Measurements from ENCODE around the gene RBM47.
"Not testable (repeated sequence)": the region's sequence is repeated elsewhere in the genome, so short reads cannot be mapped to it uniquely, and the experiment has no call there.

RBM47 gene

GRCh38 chr4:40434126-40434687, 195.5 kb downstream of the RBM47 start:
- DNase-seq = no peak

- DNase-seq = no peak
These were observed 197.2 kb downstream of the RBM47 start for GRCh38 chr4:40432504-40432903.

- DNase-seq = not testable (repeated sequence)
These were observed 201.8 kb downstream of the RBM47 start for GRCh38 chr4:40427871-40428270.

- peak in 1 of 2 donors; percentile 37 for DNase-seq
These were observed 202.5 kb downstream of the RBM47 start for GRCh38 chr4:40427128-40427527.

- DNase-seq = no peak
These were observed 203.7 kb downstream of the RBM47 start for GRCh38 chr4:40425799-40426574.

- no peak for DNase-seq
These were observed 205.9 kb downstream of the RBM47 start for GRCh38 chr4:40423735-40424134.

- DNase-seq = no peak
These were observed 207.6 kb downstream of the RBM47 start for GRCh38 chr4:40421839-40422708.

- no peak for DNase-seq
These were observed 210.3 kb downstream of the RBM47 start for GRCh38 chr4:40419231-40419912.

- DNase-seq = no peak
These were observed 211.0 kb downstream of the RBM47 start for GRCh38 chr4:40418430-40419230.

- no peak for DNase-seq
These were observed 211.7 kb downstream of the RBM47 start for GRCh38 chr4:40417941-40418340.

GRCh38 chr4:40414673-40415072, 215.0 kb downstream of the RBM47 start:
- no peak for DNase-seq

- DNase-seq = no peak
These were observed 216.5 kb downstream of the RBM47 start for GRCh38 chr4:40412866-40413795.

- DNase-seq = no peak
These were observed 217.3 kb downstream of the RBM47 start for GRCh38 chr4:40412388-40412787.

- no peak for DNase-seq
These were observed 219.8 kb downstream of the RBM47 start for GRCh38 chr4:40409835-40410234.

- not testable (repeated sequence) for DNase-seq
These were observed 222.2 kb downstream of the RBM47 start for GRCh38 chr4:40407468-40407867.

GRCh38 chr4:40406340-40406739, 223.3 kb downstream of the RBM47 start:
- no peak for DNase-seq

- no peak for DNase-seq
These were observed 224.5 kb downstream of the RBM47 start for GRCh38 chr4:40405193-40405592.

GRCh38 chr4:40403081-40403480, 226.6 kb downstream of the RBM47 start:
- no peak for DNase-seq

- no peak for DNase-seq
These were observed 227.1 kb downstream of the RBM47 start for GRCh38 chr4:40402556-40402955.

GRCh38 chr4:40401631-40402030, 228.0 kb downstream of the RBM47 start:
- DNase-seq = no peak

GRCh38 chr4:40401096-40401495, 228.6 kb downstream of the RBM47 start:
- no peak for DNase-seq

Measured in hippocampal formation (tissue), 2 donors.